ENCODE measurements around the gene NT5C1A.

The NT5C1A gene

GRCh38 chr1:39637361-39637760, 34.5 kb downstream of the NT5C1A start:
- Histone ChIP-seq H3K36me3 (ENCODE audit: insufficient read depth, low read length) (no peaks in the 10 kb centered on the region), H3K27ac (ENCODE audit: low read depth, low read length, poor library complexity, severe bottlenecking) (no peak overlapping the region), H3K9me3 (ENCODE audit: low read length) (no peaks in the 10 kb centered on the region), H3K27me3 (ENCODE audit: insufficient read depth, low read length) (no peaks in the 10 kb centered on the region), H3K4me2 (ENCODE audit: low read length) (no peak overlapping the region), H3K9ac (ENCODE audit: low read length) (no peak overlapping the region), H3F3A (ENCODE audit: insufficient read depth, low read length) (no peaks in the 10 kb centered on the region), H3K4me1 (ENCODE audit: insufficient read depth, low read length, severe bottlenecking) (peaks cover 6% of the 10 kb centered on the region), H2AFZ (ENCODE audit: low read length) (no peak overlapping the region), H3K79me2 (ENCODE audit: insufficient read depth, low read length) (no peaks in the 10 kb centered on the region), H3K9me2 (ENCODE audit: low read depth, low read length) (no peaks in the 10 kb centered on the region), H3K4me3 (ENCODE audit: low read depth, low read length, poor library complexity, severe bottlenecking) (no peak overlapping the region), H4K20me1 (ENCODE audit: insufficient read depth, low read length) (no peaks in the 10 kb centered on the region)
- TF ChIP-seq CTCF (IDR thresholded peaks at IDR 0.05; ENCODE audit: low read length), result no peak
- no peak for TF ChIP-seq EZH2 (IDR thresholded peaks at IDR 0.05; ENCODE audit: borderline replicate concordance, low read length)

GRCh38 chr1:39635871-39636210, 36.1 kb downstream of the NT5C1A start:
- no peak overlapping the region for H3K27ac ChIP-seq (ENCODE audit: low read depth, low read length, poor library complexity, severe bottlenecking)

GRCh38 chr1:39635205-39635870, 36.6 kb downstream of the NT5C1A start:
- Histone ChIP-seq H3K36me3 (ENCODE audit: insufficient read depth, low read length) (no peaks in the 10 kb centered on the region), H3K27ac (ENCODE audit: low read depth, low read length, poor library complexity, severe bottlenecking) (no peak overlapping the region), H3K79me2 (ENCODE audit: insufficient read depth, low read length) (no peaks in the 10 kb centered on the region), H3K4me1 (ENCODE audit: insufficient read depth, low read length, severe bottlenecking) (peaks cover 6% of the 10 kb centered on the region), H3K9me2 (ENCODE audit: low read depth, low read length) (no peaks in the 10 kb centered on the region), H3K27me3 (ENCODE audit: insufficient read depth, low read length) (no peaks in the 10 kb centered on the region), H3K9ac (ENCODE audit: low read length) (no peak overlapping the region), H2AFZ (ENCODE audit: low read length) (no peak overlapping the region), H4K20me1 (ENCODE audit: insufficient read depth, low read length) (no peaks in the 10 kb centered on the region), H3K9me3 (ENCODE audit: low read length) (no peaks in the 10 kb centered on the region), H3K4me2 (ENCODE audit: low read length) (no peak overlapping the region), H3K4me3 (ENCODE audit: low read depth, low read length, poor library complexity, severe bottlenecking) (no peak overlapping the region), H3F3A (ENCODE audit: insufficient read depth, low read length) (no peaks in the 10 kb centered on the region)
- TF ChIP-seq EZH2 (IDR thresholded peaks at IDR 0.05; ENCODE audit: borderline replicate concordance, low read length) (no peak), CTCF (IDR thresholded peaks at IDR 0.05; ENCODE audit: low read length) (no peak)

More at GRCh38 chr1:39635871-39636210, 36.1 kb downstream of the NT5C1A start:
- Histone ChIP-seq H3K27me3 (ENCODE audit: insufficient read depth, low read length) (no peaks in the 10 kb centered on the region), H3K9me3 (ENCODE audit: low read length) (no peaks in the 10 kb centered on the region), H2AFZ (ENCODE audit: low read length) (no peak overlapping the region), H3K4me3 (ENCODE audit: low read depth, low read length, poor library complexity, severe bottlenecking) (no peak overlapping the region), H3K9ac (ENCODE audit: low read length) (no peak overlapping the region), H3K79me2 (ENCODE audit: insufficient read depth, low read length) (no peaks in the 10 kb centered on the region), H4K20me1 (ENCODE audit: insufficient read depth, low read length) (no peaks in the 10 kb centered on the region), H3F3A (ENCODE audit: insufficient read depth, low read length) (no peaks in the 10 kb centered on the region), H3K36me3 (ENCODE audit: insufficient read depth, low read length) (no peaks in the 10 kb centered on the region), H3K4me2 (ENCODE audit: low read length) (no peak overlapping the region), H3K9me2 (ENCODE audit: low read depth, low read length) (no peaks in the 10 kb centered on the region), H3K4me1 (ENCODE audit: insufficient read depth, low read length, severe bottlenecking) (peaks cover 6% of the 10 kb centered on the region)
- no peak for TF ChIP-seq CTCF (IDR thresholded peaks at IDR 0.05; ENCODE audit: low read length)
- no peak for TF ChIP-seq EZH2 (IDR thresholded peaks at IDR 0.05; ENCODE audit: borderline replicate concordance, low read length)
